ENCODE data around the gene NDC1. TPM values are rescaled to one million over a fixed set of nuclear protein-coding genes. Genes with fewer than 3 reads are reported as not detected.

NDC1 gene
- total RNA-seq, 1 donor, result 12.7 TPM

DNA sequence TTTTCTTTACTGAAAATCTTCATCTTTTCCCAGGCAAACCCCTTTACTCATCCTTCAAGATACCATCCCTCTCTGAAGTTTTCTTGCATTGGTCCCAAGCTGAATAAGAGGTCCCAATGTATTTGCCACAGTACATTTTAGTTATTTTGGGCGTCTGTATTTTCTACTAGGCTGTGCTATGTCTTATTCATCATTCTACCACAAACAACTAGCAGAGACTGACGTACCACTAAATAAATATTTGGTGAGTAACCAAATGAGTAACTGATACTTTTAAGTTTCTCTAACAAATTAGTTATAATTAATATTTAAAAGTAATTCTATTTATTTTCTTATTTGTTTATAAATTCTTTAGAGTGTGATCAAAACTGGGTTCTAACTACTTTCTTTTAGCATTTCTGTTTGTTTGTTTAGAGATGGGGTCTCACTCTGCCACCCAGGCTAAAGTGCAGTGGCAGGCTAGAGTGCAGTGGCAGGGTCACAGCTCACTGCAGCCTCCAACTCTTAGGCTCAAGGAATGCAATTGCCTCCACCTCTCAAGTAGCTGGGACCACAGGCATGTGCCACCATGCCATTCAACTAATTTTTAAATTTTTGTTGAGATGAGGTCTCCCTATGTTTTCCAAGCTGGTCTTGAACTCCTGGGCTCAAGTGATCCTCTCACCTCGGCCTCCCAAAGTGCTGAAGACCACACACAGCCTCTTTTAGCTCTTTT is 33.1 kb downstream of the NDC1 start:
- no peaks in the 10 kb centered on the region for H3K27me3 ChIP-seq (ENCODE audit: insufficient read depth, low read length)
- TF ChIP-seq, protein P1, sequence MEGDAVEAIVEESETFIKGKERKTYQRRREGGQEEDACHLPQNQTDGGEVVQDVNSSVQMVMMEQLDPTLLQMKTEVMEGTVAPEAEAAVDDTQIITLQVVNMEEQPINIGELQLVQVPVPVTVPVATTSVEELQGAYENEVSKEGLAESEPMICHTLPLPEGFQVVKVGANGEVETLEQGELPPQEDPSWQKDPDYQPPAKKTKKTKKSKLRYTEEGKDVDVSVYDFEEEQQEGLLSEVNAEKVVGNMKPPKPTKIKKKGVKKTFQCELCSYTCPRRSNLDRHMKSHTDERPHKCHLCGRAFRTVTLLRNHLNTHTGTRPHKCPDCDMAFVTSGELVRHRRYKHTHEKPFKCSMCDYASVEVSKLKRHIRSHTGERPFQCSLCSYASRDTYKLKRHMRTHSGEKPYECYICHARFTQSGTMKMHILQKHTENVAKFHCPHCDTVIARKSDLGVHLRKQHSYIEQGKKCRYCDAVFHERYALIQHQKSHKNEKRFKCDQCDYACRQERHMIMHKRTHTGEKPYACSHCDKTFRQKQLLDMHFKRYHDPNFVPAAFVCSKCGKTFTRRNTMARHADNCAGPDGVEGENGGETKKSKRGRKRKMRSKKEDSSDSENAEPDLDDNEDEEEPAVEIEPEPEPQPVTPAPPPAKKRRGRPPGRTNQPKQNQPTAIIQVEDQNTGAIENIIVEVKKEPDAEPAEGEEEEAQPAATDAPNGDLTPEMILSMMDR (IDR thresholded peaks at IDR 0.05; ENCODE audit: extremely low read depth, low read depth, low read length), result no peak
- no peak overlapping the region for H3K27ac ChIP-seq (ENCODE audit: low read depth, low read length)
- no peaks in the 10 kb centered on the region for H3K9me3 ChIP-seq (ENCODE audit: low read depth, low read length)
- peaks cover 6% of the 10 kb centered on the region for H3K36me3 ChIP-seq (ENCODE audit: insufficient read depth, low read length)
- H3K4me2 ChIP-seq (ENCODE audit: insufficient read depth, low read length), result no peak overlapping the region
- H3K79me2 ChIP-seq (ENCODE audit: insufficient read depth, low read length), result no peaks in the 10 kb centered on the region
- no peak for DNase-seq (ENCODE audit: insufficient read length, low spot score, missing footprints)
- peaks cover 5% of the 10 kb centered on the region for H3K4me1 ChIP-seq (ENCODE audit: insufficient read depth, low read length)
- H3K4me3 ChIP-seq (ENCODE audit: insufficient read depth, low read length), result no peak overlapping the region
- H4K20me1 ChIP-seq (ENCODE audit: insufficient read depth, low read length), result no peaks in the 10 kb centered on the region
- no peak overlapping the region for H2AFZ ChIP-seq (ENCODE audit: low read length)

DNA sequence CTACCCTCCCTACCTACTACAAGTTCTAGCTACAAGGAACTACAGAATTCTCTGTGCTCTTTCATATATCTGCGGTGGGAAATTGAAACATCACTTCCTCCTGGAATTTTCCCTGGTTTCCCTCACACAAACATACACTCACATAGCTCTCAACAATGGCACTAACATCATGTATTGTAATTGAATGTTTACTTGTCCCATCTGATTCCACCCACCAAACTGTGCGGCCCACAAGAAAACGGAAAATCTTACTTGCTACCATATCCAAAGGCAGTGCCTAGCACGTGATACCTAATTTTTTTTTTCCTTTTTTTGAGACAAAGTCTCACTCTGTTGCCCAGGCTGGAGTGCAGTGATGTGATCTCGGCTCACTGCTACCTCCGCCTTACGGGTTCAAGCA is 33.9 kb downstream of the NDC1 start:
- no peaks in the 10 kb centered on the region for H3K9me3 ChIP-seq (ENCODE audit: low read depth, low read length)
- no peak overlapping the region for H2AFZ ChIP-seq (ENCODE audit: low read length)
- H3K4me3 ChIP-seq (ENCODE audit: insufficient read depth, low read length), result no peak overlapping the region
- no peak for DNase-seq (ENCODE audit: insufficient read length, low spot score, missing footprints)
- TF ChIP-seq, protein P1 (IDR thresholded peaks at IDR 0.05; ENCODE audit: extremely low read depth, low read depth, low read length), result no peak
- no peaks in the 10 kb centered on the region for H3K79me2 ChIP-seq (ENCODE audit: insufficient read depth, low read length)
- H3K4me2 ChIP-seq (ENCODE audit: insufficient read depth, low read length), result no peak overlapping the region
- H3K27ac ChIP-seq (ENCODE audit: low read depth, low read length), result no peak overlapping the region
- H3K27me3 ChIP-seq (ENCODE audit: insufficient read depth, low read length), result no peaks in the 10 kb centered on the region
- H3K4me1 ChIP-seq (ENCODE audit: insufficient read depth, low read length), result peaks cover 5% of the 10 kb centered on the region
- H3K36me3 ChIP-seq (ENCODE audit: insufficient read depth, low read length), result peaks cover 6% of the 10 kb centered on the region
- no peaks in the 10 kb centered on the region for H4K20me1 ChIP-seq (ENCODE audit: insufficient read depth, low read length)

DNA sequence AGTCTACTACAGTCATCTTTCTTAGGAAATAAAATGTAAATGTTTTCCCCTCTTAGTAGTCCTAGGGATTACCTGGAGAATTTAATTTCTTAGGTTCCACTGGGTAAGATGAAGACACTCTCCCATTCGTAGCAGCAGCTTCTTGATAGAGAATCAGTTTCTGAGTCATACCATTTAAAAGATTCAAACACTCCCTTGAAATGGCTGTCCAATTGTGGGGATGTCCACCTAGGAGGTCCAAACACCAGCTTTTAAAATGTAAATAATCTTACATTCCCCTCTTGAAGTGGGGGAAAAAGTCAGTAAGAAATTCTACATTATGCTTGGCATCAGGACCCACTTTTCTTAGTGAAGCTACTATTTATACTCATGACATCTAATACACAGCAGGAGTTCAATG is 37.5 kb downstream of the NDC1 start:
- H3K9me3 ChIP-seq (ENCODE audit: low read depth, low read length), result no peaks in the 10 kb centered on the region
- H4K20me1 ChIP-seq (ENCODE audit: insufficient read depth, low read length), result no peaks in the 10 kb centered on the region
- DNase-seq (ENCODE audit: insufficient read length, low spot score, missing footprints), result no peak
- H3K4me2 ChIP-seq (ENCODE audit: insufficient read depth, low read length), result no peak overlapping the region
- H3K79me2 ChIP-seq (ENCODE audit: insufficient read depth, low read length), result no peaks in the 10 kb centered on the region
- no peak overlapping the region for H3K4me3 ChIP-seq (ENCODE audit: insufficient read depth, low read length)
- no peaks in the 10 kb centered on the region for H3K4me1 ChIP-seq (ENCODE audit: insufficient read depth, low read length)
- no peaks in the 10 kb centered on the region for H3K27me3 ChIP-seq (ENCODE audit: insufficient read depth, low read length)
- no peak overlapping the region for H3K27ac ChIP-seq (ENCODE audit: low read depth, low read length)
- H2AFZ ChIP-seq (ENCODE audit: low read length), result no peak overlapping the region
- TF ChIP-seq, protein P1 (IDR thresholded peaks at IDR 0.05; ENCODE audit: extremely low read depth, low read depth, low read length), result no peak
- peaks cover 6% of the 10 kb centered on the region for H3K36me3 ChIP-seq (ENCODE audit: insufficient read depth, low read length)

DNA sequence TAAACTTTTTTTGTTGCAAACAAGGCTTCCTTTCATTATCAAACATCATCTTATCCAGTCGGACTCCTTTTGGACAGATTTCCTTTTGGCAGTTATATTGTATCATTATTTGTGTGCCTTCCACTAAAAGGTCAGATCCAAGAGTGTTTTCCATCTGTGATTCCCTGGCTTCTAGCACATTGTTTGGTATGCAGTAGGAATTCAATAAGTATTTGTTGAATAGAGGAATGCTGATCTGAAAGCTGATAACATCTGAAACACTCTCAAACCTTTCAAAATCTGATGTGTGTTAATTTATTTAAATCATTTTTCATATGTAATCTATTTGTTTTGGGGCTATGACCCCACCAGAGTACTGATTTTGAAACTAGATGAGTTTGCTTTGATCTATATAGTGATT is 39.0 kb downstream of the NDC1 start:
- Histone ChIP-seq H3K4me2 (ENCODE audit: insufficient read depth, low read length) (no peak overlapping the region), H3K36me3 (ENCODE audit: insufficient read depth, low read length) (no peaks in the 10 kb centered on the region), H3K27ac (ENCODE audit: low read depth, low read length) (no peak overlapping the region), H3K4me1 (ENCODE audit: insufficient read depth, low read length) (no peaks in the 10 kb centered on the region), H3K4me3 (ENCODE audit: insufficient read depth, low read length) (no peak overlapping the region), H3K27me3 (ENCODE audit: insufficient read depth, low read length) (no peaks in the 10 kb centered on the region), H4K20me1 (ENCODE audit: insufficient read depth, low read length) (no peaks in the 10 kb centered on the region), H3K79me2 (ENCODE audit: insufficient read depth, low read length) (no peaks in the 10 kb centered on the region), H2AFZ (ENCODE audit: low read length) (no peak overlapping the region), H3K9me3 (ENCODE audit: low read depth, low read length) (no peaks in the 10 kb centered on the region)
- DNase-seq (ENCODE audit: insufficient read length, low spot score, missing footprints), result no peak
- TF ChIP-seq, protein P1 (IDR thresholded peaks at IDR 0.05; ENCODE audit: extremely low read depth, low read depth, low read length), result no peak

Measured in osteoblast (primary cell).